Neuron (in vitro differentiated cells): Measurements from ENCODE around the gene PRKCE.

Experiments
- H2AFZ ChIP-seq: one replicate; pipeline ENCODE4 v1.6.1; 2013; ENCODE audit warnings: low read depth, mild to moderate bottlenecking, inconsistent platforms, low read length, moderate library complexity
- H3K27me3 ChIP-seq: one replicate; pipeline ENCODE4 v1.6.1; 2013; ENCODE audit warnings: low read length; ENCODE audit not compliant: insufficient read depth
- H3K36me3 ChIP-seq: one replicate; pipeline ENCODE4 v1.6.1; 2013; ENCODE audit warnings: low read length; ENCODE audit not compliant: insufficient read depth
- H3K4me1 ChIP-seq: one replicate; pipeline ENCODE4 v1.6.1; 2013; ENCODE audit warnings: low read length; ENCODE audit not compliant: insufficient read depth
- H3K4me3 ChIP-seq: 2 replicates; pipeline ENCODE4 v1.5.1; 2013; ENCODE audit warnings: mild to moderate bottlenecking, low read length, moderate library complexity
- H3K9me3 ChIP-seq: one replicate; pipeline ENCODE4 v1.6.1; 2013; ENCODE audit warnings: low read length

The PRKCE gene

GRCh38 chr2:45799679-45800381 lies 148.4 kb downstream of the PRKCE start:
- Histone ChIP-seq H3K4me3 (no peak overlapping the region), H3K9me3 (no peaks in the 10 kb centered on the region), H3K4me1 (no peaks in the 10 kb centered on the region), H3K36me3 (no peaks in the 10 kb centered on the region), H2AFZ (no peak overlapping the region), H3K27me3 (no peaks in the 10 kb centered on the region)

- Histone ChIP-seq H3K9me3 (no peaks in the 10 kb centered on the region), H3K4me3 (no peak overlapping the region), H3K36me3 (no peaks in the 10 kb centered on the region), H2AFZ (no peak overlapping the region), H3K4me1 (no peaks in the 10 kb centered on the region), H3K27me3 (no peaks in the 10 kb centered on the region)
Observed at GRCh38 chr2:45802499-45803138, 151.1 kb downstream of the PRKCE start.

- no peak overlapping the region for H3K4me3 ChIP-seq
- H2AFZ ChIP-seq: no peak overlapping the region
- H3K36me3 ChIP-seq: no peaks in the 10 kb centered on the region
- no peaks in the 10 kb centered on the region for H3K4me1 ChIP-seq
- no peaks in the 10 kb centered on the region for H3K27me3 ChIP-seq
- H3K9me3 ChIP-seq: no peaks in the 10 kb centered on the region
Observed at GRCh38 chr2:45804987-45805755, 153.7 kb downstream of the PRKCE start.

- Histone ChIP-seq H3K4me1 (no peaks in the 10 kb centered on the region), H3K9me3 (no peaks in the 10 kb centered on the region), H3K36me3 (no peaks in the 10 kb centered on the region), H3K4me3 (no peak overlapping the region), H3K27me3 (no peaks in the 10 kb centered on the region), H2AFZ (no peak overlapping the region)
Observed at GRCh38 chr2:45806563-45807358, 155.3 kb downstream of the PRKCE start.

- Histone ChIP-seq H3K9me3 (no peaks in the 10 kb centered on the region), H3K4me1 (no peaks in the 10 kb centered on the region), H3K36me3 (no peaks in the 10 kb centered on the region), H3K27me3 (no peaks in the 10 kb centered on the region), H3K4me3 (no peak overlapping the region), H2AFZ (no peak overlapping the region)
Observed at GRCh38 chr2:45808294-45808800, 156.9 kb downstream of the PRKCE start.

- Histone ChIP-seq H3K4me1 (no peaks in the 10 kb centered on the region), H3K27me3 (no peaks in the 10 kb centered on the region), H3K4me3 (no peak overlapping the region), H3K36me3 (no peaks in the 10 kb centered on the region), H2AFZ (no peak overlapping the region), H3K9me3 (no peaks in the 10 kb centered on the region)
Observed at GRCh38 chr2:45809205-45809604, 157.7 kb downstream of the PRKCE start.

GRCh38 chr2:45812011-45812500 lies 160.6 kb downstream of the PRKCE start:
- Histone ChIP-seq H2AFZ (no peak overlapping the region), H3K4me3 (no peak overlapping the region), H3K9me3 (no peaks in the 10 kb centered on the region), H3K4me1 (peaks cover 4% of the 10 kb centered on the region), H3K36me3 (no peaks in the 10 kb centered on the region), H3K27me3 (no peaks in the 10 kb centered on the region)

- Histone ChIP-seq H3K4me3 (no peak overlapping the region), H3K27me3 (no peaks in the 10 kb centered on the region), H3K4me1 (peaks cover 4% of the 10 kb centered on the region), H3K36me3 (no peaks in the 10 kb centered on the region), H3K9me3 (no peaks in the 10 kb centered on the region), H2AFZ (no peak overlapping the region)
Observed at GRCh38 chr2:45813003-45813941, 161.8 kb downstream of the PRKCE start.

DNA sequence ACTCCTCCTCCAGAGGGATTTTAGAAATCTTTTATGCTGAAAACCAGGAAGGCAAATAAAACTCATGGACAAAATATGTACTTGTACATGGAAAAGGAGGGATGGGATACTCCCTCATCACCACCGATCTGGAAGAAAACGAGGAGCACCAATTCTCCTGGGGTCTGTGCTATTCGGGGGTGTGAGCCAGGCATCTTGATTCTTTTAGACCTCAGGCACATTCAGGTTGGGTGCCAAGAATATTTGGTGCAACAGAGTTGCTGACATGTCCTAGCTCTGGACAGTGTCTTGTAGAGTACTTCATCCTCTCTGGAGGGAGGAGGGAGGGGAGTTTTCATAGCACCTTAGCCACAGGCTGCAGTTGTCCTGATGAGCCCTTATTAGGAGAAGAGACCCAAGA lies 163.0 kb downstream of the PRKCE start:
- H3K36me3 ChIP-seq: no peaks in the 10 kb centered on the region
- H2AFZ ChIP-seq: no peak overlapping the region
- H3K4me1 ChIP-seq: peaks cover 4% of the 10 kb centered on the region
- no peaks in the 10 kb centered on the region for H3K27me3 ChIP-seq
- no peak overlapping the region for H3K4me3 ChIP-seq
- no peaks in the 10 kb centered on the region for H3K9me3 ChIP-seq

DNA sequence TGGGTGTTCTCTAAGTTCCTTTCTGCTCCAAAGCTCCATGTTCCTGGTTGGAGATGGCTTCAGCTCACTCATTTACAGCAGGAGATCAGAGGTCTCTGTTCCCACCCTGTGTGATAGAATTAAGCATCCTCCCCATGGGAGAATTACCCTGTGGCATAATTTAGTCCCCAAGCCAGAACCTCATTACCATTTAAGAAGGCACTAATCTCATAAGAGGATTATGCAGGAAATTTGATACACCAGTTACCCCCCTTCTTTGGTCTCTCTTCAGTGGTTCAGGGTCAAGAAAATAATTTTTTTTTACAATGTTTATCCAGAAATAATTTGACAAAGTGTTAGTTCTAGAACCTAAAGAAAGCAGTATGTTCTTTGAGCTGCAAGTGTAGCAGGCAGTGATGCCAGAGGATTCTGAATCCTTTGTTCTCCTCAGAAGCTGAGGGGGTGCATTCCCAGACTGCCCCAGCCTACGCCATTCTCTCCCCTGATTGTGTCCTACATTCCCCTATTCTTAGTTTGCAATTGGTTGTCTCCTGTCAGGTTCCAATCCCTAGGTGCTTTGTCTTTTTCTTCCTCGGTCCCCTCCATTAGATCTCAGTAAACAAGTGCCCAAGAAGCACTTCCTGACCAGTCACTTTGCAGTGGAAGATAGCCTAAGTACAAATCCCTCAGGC lies 163.6 kb downstream of the PRKCE start:
- H2AFZ ChIP-seq: no peak overlapping the region
- no peaks in the 10 kb centered on the region for H3K9me3 ChIP-seq
- no peaks in the 10 kb centered on the region for H3K27me3 ChIP-seq
- H3K4me3 ChIP-seq: no peak overlapping the region
- peaks cover 4% of the 10 kb centered on the region for H3K4me1 ChIP-seq
- H3K36me3 ChIP-seq: no peaks in the 10 kb centered on the region

GRCh38 chr2:45816272-45816671 lies 164.8 kb downstream of the PRKCE start:
- Histone ChIP-seq H2AFZ (no peak overlapping the region), H3K36me3 (no peaks in the 10 kb centered on the region), H3K4me1 (peaks cover 4% of the 10 kb centered on the region), H3K9me3 (no peaks in the 10 kb centered on the region), H3K27me3 (no peaks in the 10 kb centered on the region), H3K4me3 (no peak overlapping the region)
